Measurements from ENCODE around the gene PSMC4.

PSMC4 gene

GRCh38 chr19:40026597-40026970 lies 55.6 kb downstream of the PSMC4 start:
- in situ Hi-C loops (cut with HindIII; ENCODE audit: low sequenced_read_pairs) = no loop called here
- H3K4me3 ChIP-seq (ENCODE audit: low read depth, low read length) = no peak overlapping the region
- DNase-seq (ENCODE audit: low read depth, low spot score) = no peak
- TF ChIP-seq, protein P1, sequence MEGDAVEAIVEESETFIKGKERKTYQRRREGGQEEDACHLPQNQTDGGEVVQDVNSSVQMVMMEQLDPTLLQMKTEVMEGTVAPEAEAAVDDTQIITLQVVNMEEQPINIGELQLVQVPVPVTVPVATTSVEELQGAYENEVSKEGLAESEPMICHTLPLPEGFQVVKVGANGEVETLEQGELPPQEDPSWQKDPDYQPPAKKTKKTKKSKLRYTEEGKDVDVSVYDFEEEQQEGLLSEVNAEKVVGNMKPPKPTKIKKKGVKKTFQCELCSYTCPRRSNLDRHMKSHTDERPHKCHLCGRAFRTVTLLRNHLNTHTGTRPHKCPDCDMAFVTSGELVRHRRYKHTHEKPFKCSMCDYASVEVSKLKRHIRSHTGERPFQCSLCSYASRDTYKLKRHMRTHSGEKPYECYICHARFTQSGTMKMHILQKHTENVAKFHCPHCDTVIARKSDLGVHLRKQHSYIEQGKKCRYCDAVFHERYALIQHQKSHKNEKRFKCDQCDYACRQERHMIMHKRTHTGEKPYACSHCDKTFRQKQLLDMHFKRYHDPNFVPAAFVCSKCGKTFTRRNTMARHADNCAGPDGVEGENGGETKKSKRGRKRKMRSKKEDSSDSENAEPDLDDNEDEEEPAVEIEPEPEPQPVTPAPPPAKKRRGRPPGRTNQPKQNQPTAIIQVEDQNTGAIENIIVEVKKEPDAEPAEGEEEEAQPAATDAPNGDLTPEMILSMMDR (IDR thresholded peaks at IDR 0.05; ENCODE audit: low read depth, low read length) = no peak

Data from astrocyte of the spinal cord (primary cell).